AG04449 (cell line): ENCODE data around the gene MMP15.

Experiments
- CTCF ChIA-PET: fragments of 350-600 bp; formaldehyde crosslinking; extraction: SDS; loops from one replicate; lab custom pipeline; 2021; ENCODE audit warnings: antibody characterized with exemption; lab: Yijun Ruan, JAX
- POLR2A ChIA-PET: fragments of 400-600, 350-600 bp; formaldehyde crosslinking; extraction: SDS; loops from one replicate; lab custom pipeline; 2020; ENCODE audit warnings: antibody characterized with exemption, inconsistent platforms; lab: Yijun Ruan, JAX
- DNase-seq: peaks from one replicate; pipeline ENCODE4 v3.0.0-alpha.2; 2010; ENCODE audit warnings: low read depth, low spot score
- H3K4me3 ChIP-seq: 2 replicates; pipeline ENCODE4 v1.5.1; 2011; ENCODE audit warnings: low read depth, mild to moderate bottlenecking, control low read depth, low read length
- TF ChIP-seq, protein P1 (sequence below): IDR thresholded peaks from one replicate; pipeline ENCODE4 v1.5.1; 2011; ENCODE audit warnings: mild to moderate bottlenecking, moderate library complexity, low read length, control low read depth, inconsistent platforms; ENCODE audit not compliant: insufficient read depth; ENCODE audit errors: missing control alignments

MMP15 gene

DNA sequence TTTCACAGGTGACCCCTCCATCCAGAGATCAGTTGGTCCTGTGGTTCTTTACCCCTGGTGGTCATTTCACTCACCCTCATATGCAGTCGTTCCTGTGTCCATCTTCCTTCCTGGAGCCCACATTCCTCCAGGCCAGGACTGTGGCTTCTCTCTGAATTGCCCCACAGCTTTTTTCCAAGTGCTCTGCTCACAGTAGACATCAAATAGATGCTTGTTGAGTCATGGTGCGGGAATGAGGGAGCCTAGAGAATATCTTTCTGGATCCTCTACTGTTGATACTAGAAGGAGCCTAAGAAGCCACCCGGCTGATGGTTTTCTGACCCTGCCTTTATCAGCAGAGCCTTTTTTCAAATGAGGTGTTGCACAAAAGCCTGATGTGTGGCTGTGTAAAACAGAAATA is 13.9 kb upstream of the MMP15 start:
- TF ChIP-seq, protein P1, sequence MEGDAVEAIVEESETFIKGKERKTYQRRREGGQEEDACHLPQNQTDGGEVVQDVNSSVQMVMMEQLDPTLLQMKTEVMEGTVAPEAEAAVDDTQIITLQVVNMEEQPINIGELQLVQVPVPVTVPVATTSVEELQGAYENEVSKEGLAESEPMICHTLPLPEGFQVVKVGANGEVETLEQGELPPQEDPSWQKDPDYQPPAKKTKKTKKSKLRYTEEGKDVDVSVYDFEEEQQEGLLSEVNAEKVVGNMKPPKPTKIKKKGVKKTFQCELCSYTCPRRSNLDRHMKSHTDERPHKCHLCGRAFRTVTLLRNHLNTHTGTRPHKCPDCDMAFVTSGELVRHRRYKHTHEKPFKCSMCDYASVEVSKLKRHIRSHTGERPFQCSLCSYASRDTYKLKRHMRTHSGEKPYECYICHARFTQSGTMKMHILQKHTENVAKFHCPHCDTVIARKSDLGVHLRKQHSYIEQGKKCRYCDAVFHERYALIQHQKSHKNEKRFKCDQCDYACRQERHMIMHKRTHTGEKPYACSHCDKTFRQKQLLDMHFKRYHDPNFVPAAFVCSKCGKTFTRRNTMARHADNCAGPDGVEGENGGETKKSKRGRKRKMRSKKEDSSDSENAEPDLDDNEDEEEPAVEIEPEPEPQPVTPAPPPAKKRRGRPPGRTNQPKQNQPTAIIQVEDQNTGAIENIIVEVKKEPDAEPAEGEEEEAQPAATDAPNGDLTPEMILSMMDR = no peak
- CTCF ChIA-PET = interaction anchor here (1.0 to 7.4 kb wide), 7 partner anchors 10 to 435 kb away, joined by 3 to 56 read pairs (median 4); partner anchors contain the start of genes USB1 and ZNF319
- no peak overlapping the region for H3K4me3 ChIP-seq
- DNase-seq = peak; percentile 40
- POLR2A ChIA-PET = no interaction called here

DNA sequence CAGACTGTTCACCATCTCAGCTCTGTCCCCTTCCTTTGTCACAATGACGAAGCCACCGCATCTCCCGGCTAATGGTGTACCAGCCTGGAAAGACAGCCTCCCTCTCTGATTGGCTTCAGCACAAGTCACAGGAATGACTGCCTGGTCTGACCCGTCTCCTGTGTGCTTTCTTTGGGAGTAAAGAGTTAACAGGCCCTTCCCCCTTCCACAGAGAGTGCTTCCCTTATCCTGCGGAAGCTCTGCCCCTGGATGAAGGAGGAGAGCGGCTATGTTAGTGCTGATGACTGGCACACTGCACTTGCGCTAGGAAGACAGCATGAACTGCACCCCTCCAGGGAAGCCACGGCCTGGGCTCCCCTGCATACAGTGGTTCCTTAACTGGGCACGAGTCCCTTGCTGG is 13.1 kb upstream of the MMP15 start:
- DNase-seq = no peak
- TF ChIP-seq, protein P1 = no peak
- no peak overlapping the region for H3K4me3 ChIP-seq
- ChIA-PET CTCF (interaction anchor here (1.1 to 7.4 kb wide), 6 partner anchors 11 to 115 kb away, joined by 3 to 56 read pairs (median 10); partner anchors contain the start of genes USB1 and ZNF319), POLR2A (no interaction called here)

DNA sequence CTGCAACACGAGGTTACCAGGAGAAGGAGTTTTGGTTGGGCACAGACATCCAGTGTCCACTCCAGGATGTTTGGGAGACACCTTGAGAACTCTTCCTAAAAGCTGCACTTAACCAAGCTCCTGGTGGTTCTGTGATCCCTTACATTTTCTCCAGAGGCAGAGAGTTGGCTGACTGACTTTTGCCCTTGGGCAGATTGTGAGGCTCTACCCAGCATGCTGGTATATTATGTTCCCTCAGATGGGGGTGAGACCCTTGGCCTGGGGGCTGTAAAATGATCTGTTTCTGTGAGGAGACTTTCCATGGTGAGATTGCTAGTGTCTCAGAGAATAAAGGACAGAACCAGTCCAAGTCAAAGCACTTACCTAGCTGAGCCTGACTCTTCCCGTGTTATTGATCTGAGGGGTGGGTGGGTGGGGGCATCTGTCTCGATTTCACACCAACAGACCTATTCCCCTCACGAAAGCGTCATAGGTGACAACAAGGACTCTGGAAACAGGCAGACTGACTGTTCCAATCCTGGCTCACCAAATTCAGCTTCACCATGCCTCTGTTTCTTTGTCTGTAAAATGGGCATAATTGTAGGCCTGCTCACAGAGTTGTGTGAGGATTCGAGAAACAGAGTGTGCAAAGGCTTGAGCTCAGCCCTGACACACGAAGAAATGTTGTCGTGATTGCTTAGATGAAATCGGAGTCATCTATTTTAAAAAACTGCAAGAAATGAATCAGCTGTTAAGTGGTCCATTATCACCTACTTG is 12.2 kb upstream of the MMP15 start:
- TF ChIP-seq, protein P1 = no peak
- CTCF ChIA-PET = interaction anchor here (0.9 to 7.4 kb wide), 7 partner anchors 9 to 423 kb away, joined by 3 to 56 read pairs (median 7); partner anchors contain the start of genes USB1 and ZNF319
- no peak for DNase-seq
- H3K4me3 ChIP-seq = no peak overlapping the region
- POLR2A ChIA-PET = interaction anchor here (0.6 kb wide), 1 partner anchor 93 kb away, joined by 7 read pairs; no protein-coding TSS in a partner anchor

DNA sequence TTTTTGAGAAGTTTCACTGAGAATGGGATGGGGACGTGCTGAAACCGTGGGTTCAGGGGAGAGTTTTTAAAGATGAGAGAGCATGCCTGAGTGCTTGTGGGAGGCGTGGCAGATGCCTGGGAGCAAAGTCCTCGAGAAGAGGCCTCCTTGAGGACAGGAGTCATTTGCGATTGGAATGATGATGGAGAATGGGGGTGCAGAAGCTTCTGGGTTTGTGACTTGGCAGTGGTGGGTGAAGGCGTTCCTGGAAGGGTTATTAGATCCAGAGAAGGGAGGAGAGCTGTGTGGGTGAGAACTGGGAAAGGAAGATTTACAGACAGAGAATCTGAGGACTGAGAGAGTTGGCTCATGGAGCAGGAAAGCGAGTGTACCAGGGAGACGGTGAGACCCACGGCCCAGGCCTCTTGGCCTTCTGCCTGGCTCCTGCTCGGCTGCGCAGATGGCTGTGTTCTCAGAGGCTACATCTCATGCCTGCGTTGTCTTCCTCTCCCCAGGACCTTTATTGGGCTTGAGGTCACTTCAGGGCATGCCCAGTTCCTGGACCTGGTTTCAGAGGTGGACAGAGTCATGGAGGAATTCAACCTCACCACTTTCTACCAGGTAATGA is 8.6 kb upstream of the MMP15 start:
- TF ChIP-seq, protein P1 = no peak
- H3K4me3 ChIP-seq = no peak overlapping the region
- POLR2A ChIA-PET = no interaction called here
- CTCF ChIA-PET = interaction anchor here (1.7 to 3.3 kb wide), 3 partner anchors 105 to 117 kb away, joined by 5 to 39 read pairs (median 7); no protein-coding TSS in a partner anchor
- DNase-seq = no peak

DNA sequence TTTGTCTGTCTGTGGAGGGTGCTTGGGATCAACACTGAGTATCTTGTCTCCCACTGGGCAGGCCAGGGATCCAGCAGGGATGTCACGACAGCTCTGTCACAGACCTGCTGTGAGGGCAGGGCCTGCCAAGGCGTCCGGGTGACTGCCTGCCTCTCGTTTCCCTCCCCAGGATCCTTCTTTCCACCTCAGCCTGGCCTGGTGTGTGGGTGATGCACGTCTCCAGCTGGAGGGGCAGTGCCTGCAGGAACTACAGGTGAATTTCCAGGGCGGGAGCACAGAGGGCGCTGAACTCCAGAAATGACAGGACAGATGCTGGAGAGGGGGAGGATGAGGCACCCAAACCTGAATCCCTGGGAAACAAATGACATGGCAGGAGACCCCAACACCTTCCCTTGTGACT is 6.8 kb upstream of the MMP15 start:
- TF ChIP-seq, protein P1 = no peak
- ChIA-PET CTCF (interaction anchor here (1.2 to 3.3 kb wide), 5 partner anchors 8 to 178 kb away, joined by 5 to 39 read pairs (median 7); no protein-coding TSS in a partner anchor), POLR2A (no interaction called here)
- DNase-seq = no peak
- H3K4me3 ChIP-seq = no peak overlapping the region
